Measurements from ENCODE around the gene NEURL4.

Gene NEURL4

GRCh38 chr17:7323731-7324437, 5.3 kb downstream of the NEURL4 start:
- peak; percentile 45 for DNase-seq (ENCODE audit: low read depth)

GRCh38 chr17:7322520-7323194, 6.5 kb downstream of the NEURL4 start:
- no peak for DNase-seq (ENCODE audit: low read depth)

- no peak for DNase-seq (ENCODE audit: low read depth)
Observed at GRCh38 chr17:7321466-7321865, 7.7 kb downstream of the NEURL4 start.

GRCh38 chr17:7318121-7318860, 10.8 kb downstream of the NEURL4 start:
- no peak for DNase-seq (ENCODE audit: low read depth)

- DNase-seq (ENCODE audit: low read depth) = no peak
Observed at GRCh38 chr17:7317161-7317803, 11.9 kb downstream of the NEURL4 start.

GRCh38 chr17:7315570-7316235, 13.4 kb downstream of the NEURL4 start:
- DNase-seq (ENCODE audit: low read depth) = no peak

- peak; percentile 86 for DNase-seq (ENCODE audit: low read depth)
Observed at GRCh38 chr17:7314719-7315569, 14.2 kb downstream of the NEURL4 start, which contains the start of gene GPS2. Gene GPS2 (minus strand): TSS chr17:7315360. CDS start chr17:7315052, 308 bp downstream.

GRCh38 chr17:7313890-7314718, 15.0 kb downstream of the NEURL4 start:
- DNase-seq (ENCODE audit: low read depth) = no peak

- no peak for DNase-seq (ENCODE audit: low read depth)
Observed at GRCh38 chr17:7313088-7313889, 15.8 kb downstream of the NEURL4 start.

- no peak for DNase-seq (ENCODE audit: low read depth)
Observed at GRCh38 chr17:7312432-7313087, 16.6 kb downstream of the NEURL4 start.

- no peak for DNase-seq (ENCODE audit: low read depth)
Observed at GRCh38 chr17:7311110-7311705, 17.9 kb downstream of the NEURL4 start.

GRCh38 chr17:7309628-7310027, 19.5 kb downstream of the NEURL4 start:
- no peak for DNase-seq (ENCODE audit: low read depth)

GRCh38 chr17:7308625-7309433, 20.3 kb downstream of the NEURL4 start:
- DNase-seq (ENCODE audit: low read depth) = peak; percentile 66

- no peak for DNase-seq (ENCODE audit: low read depth)
Observed at GRCh38 chr17:7307686-7308624, 21.2 kb downstream of the NEURL4 start.

GRCh38 chr17:7306911-7307685, 22.0 kb downstream of the NEURL4 start, which contains the start of gene EIF5A:
Gene EIF5A (plus strand): TSS chr17:7307628. CDS start chr17:7309636, 2,008 bp downstream.
- peak; percentile 100 for DNase-seq (ENCODE audit: low read depth)

All from stimulated activated CD8-positive, alpha-beta memory T cell treated with anti-CD3 and anti-CD28 coated beads, Interleukin-7, amount 100 ng/mL, for 24 hours (primary cell).